Measurements from ENCODE around the gene PPAN. TPM values are rescaled to one million over a fixed set of nuclear protein-coding genes. Genes with fewer than 3 reads are reported as not detected.

The PPAN gene
- total RNA-seq, 4 donors from 2014 or later: 38.7 to 61.3 (median 52.9) TPM

DNA sequence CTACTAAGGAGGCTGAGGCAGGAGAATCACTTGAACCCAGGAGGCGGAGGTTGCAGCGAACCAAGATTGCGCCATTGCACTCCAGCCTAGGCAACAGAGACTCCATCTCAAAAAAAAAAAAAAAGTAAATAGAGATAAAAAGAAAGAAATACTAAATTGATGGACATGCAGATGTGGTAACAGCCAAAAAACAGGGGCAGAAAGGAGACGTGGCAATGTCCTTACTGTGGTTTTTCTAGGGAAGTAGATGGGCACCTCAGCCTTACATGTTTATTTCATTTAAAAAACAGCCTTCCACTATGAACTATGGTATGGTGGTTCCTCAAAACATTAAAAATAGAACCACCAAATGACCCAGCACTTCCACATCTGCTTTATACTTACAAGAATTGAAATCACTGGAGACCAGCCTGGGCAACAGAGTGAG lies 20.1 kb downstream of the PPAN start:
- H3K4me3 ChIP-seq (ENCODE audit: low read depth, poor library complexity, severe bottlenecking): no peak overlapping the region
- no peak for TF ChIP-seq POLR2A (IDR thresholded peaks at IDR 0.05)
- TF ChIP-seq CTCF (IDR thresholded peaks at IDR 0.05): no peak
- intact Hi-C loops (cut with DNase I; ENCODE audit: low total_unique reads): no loop called here
- WGBS, 2 donors: 82 to 91% methylated on average over 4 of the region's 4 CpGs
- DNase-seq (ENCODE audit: low spot score in 2 of 2): no peak

DNA sequence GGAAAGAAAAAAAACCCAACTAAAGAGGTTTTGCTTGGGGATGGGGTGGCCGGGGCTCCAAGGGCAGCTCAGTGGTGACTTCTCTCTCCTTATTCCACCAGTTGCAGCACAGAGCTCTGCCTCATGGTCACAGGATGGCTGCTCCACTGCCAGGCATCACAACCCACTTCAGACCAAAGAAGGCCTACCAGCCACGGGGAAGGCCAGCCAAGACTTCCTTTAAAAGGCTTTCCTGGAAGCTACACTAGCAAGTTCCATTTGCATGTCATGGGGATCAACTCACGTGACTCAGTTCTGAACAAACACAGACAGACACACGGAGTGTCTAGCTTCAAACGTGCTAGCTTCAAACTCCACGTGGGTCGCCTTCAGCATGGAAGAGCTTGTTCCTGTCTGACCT lies 26.7 kb downstream of the PPAN start:
- 87% methylated on average over 7 of the region's 7 CpGs for WGBS, 2 donors
- no peak for DNase-seq (ENCODE audit: low spot score in 2 of 2)

DNA sequence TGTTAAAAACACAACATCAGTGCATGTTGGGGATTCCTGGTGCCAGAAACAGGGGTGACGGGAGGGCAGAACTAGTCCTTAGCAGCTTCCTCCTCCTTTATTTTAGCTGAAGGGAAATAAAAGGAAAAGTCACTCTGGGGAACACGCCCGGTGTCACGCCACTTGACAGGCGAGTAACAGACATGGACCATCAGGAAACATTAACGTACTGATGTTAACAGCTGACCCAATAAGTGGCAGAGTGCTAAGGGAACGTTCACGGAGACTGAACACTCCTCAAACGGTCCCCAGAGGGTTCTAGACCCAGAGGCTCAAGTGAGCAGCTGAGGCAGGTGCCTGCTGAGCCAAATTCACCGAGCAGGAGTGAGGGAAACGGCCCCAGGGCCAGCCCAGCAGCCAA lies 27.4 kb downstream of the PPAN start:
- DNase-seq (ENCODE audit: low spot score in 2 of 2): no peak
- WGBS, 2 donors: 87 to 92% methylated on average over 9 to 11 of the region's 11 CpGs
- intact Hi-C loops (cut with DNase I; ENCODE audit: low total_unique reads): no loop called here
- H3K4me3 ChIP-seq (ENCODE audit: low read depth, poor library complexity, severe bottlenecking): no peak overlapping the region
- no peak for TF ChIP-seq CTCF (IDR thresholded peaks at IDR 0.05)
- TF ChIP-seq POLR2A (IDR thresholded peaks at IDR 0.05): no peak

More for the DNA sequence above, 26.7 kb downstream of the PPAN start:
- no peak for TF ChIP-seq CTCF (IDR thresholded peaks at IDR 0.05)
- no peak for TF ChIP-seq POLR2A (IDR thresholded peaks at IDR 0.05)
- no peak overlapping the region for H3K4me3 ChIP-seq (ENCODE audit: low read depth, poor library complexity, severe bottlenecking)
- intact Hi-C loops (cut with DNase I; ENCODE audit: low total_unique reads): no loop called here

DNA sequence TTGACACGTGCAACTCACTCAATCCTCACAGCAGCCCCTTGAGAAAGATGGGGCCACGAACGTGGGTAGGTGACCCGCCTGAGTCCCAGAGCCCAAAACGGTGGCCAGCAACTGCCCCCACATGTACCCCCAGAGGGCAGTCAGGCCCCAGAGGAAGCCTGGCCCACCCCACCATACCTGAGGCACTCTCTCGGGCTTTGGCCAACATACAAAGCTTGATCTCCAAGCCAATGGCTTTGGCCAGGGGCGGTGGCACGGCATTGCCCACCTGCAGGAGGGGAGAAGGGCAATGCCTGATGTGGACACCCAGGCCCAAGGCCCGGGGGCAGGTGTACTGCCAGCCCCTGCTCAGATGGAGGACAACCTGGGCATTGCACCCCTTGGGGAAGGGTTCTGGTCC lies 27.9 kb downstream of the PPAN start:
- DNase-seq (ENCODE audit: low spot score in 2 of 2): no peak
- 89 to 93% methylated on average over 7 to 9 of the region's 9 CpGs for WGBS, 2 donors
- intact Hi-C loops (cut with DNase I; ENCODE audit: low total_unique reads): no loop called here
- no peak overlapping the region for H3K4me3 ChIP-seq (ENCODE audit: low read depth, poor library complexity, severe bottlenecking)
- TF ChIP-seq CTCF (IDR thresholded peaks at IDR 0.05): no peak
- TF ChIP-seq POLR2A (IDR thresholded peaks at IDR 0.05): no peak

GRCh38 chr19:10135551-10136334 lies 29.6 kb downstream of the PPAN start:
- intact Hi-C loops (cut with DNase I; ENCODE audit: low total_unique reads): no loop called here
- no peak for DNase-seq (ENCODE audit: low spot score in 2 of 2)
- no peak overlapping the region for H3K4me3 ChIP-seq (ENCODE audit: low read depth, poor library complexity, severe bottlenecking)
- TF ChIP-seq POLR2A (IDR thresholded peaks at IDR 0.05) (no peak), CTCF (IDR thresholded peaks at IDR 0.05) (no peak)
- 81% methylated on average over 37 to 38 of the region's 39 CpGs for WGBS, 2 donors

GRCh38 chr19:10136936-10137335 lies 30.8 kb downstream of the PPAN start:
- WGBS, 2 donors: 96 to 97% methylated on average over 9 to 14 of the region's 14 CpGs
- H3K4me3 ChIP-seq (ENCODE audit: low read depth, poor library complexity, severe bottlenecking): no peak overlapping the region
- intact Hi-C loops (cut with DNase I; ENCODE audit: low total_unique reads): no loop called here
- TF ChIP-seq POLR2A (IDR thresholded peaks at IDR 0.05) (no peak), CTCF (IDR thresholded peaks at IDR 0.05) (no peak)
- DNase-seq (ENCODE audit: low spot score in 2 of 2): no peak

All from lower leg skin (tissue), 4 donors.